Liver (tissue), 9 donors: ENCODE measurements around the gene NRM. TPM values are rescaled to one million over a fixed set of nuclear protein-coding genes. Genes with fewer than 3 reads are reported as not detected.
A peak's percentile ranks its signal among the peaks of the same experiment; 100 is the strongest.

Experiments used
- DNase-seq: peaks from one replicate; pipeline ENCODE4 v3.0.0-alpha.2; 2017; ENCODE audit warnings: low spot score
- H3K27ac ChIP-seq, 2 donors: one replicate each; pipeline ENCODE4 v1.7.0; 2013; ENCODE audit warnings: inconsistent platforms in 2 of 2, low read length in 2 of 2, control low read depth in 1 of 2, low read depth in 1 of 2, mild to moderate bottlenecking in 1 of 2
- H3K27me3 ChIP-seq, 4 donors: one replicate each; pipeline versions ENCODE4 v1.6.1 to v1.7.0; 2013; ENCODE audit warnings: low read length in 3 of 4, inconsistent platforms in 1 of 4, mild to moderate bottlenecking in 1 of 4, moderate library complexity in 1 of 4; ENCODE audit not compliant: control insufficient read depth in 4 of 4, insufficient read depth in 4 of 4
- H3K36me3 ChIP-seq, 4 donors: one replicate each; pipeline versions ENCODE4 v1.6.1 to v1.7.0; 2013; ENCODE audit warnings: low read length in 3 of 4, mild to moderate bottlenecking in 3 of 4, low read depth in 1 of 4, moderate library complexity in 1 of 4; ENCODE audit not compliant: control insufficient read depth in 4 of 4, insufficient read depth in 3 of 4
- H3K4me1 ChIP-seq, 4 donors: one replicate each; pipeline versions ENCODE4 v1.6.1 to v1.7.0; 2013; ENCODE audit warnings: low read length in 3 of 4, mild to moderate bottlenecking in 3 of 4, moderate library complexity in 1 of 4; ENCODE audit not compliant: control insufficient read depth in 4 of 4, insufficient read depth in 4 of 4
- H3K4me3 ChIP-seq, 3 donors: one replicate each; pipeline versions ENCODE4 v1.6.1 to v1.7.0; 2013; ENCODE audit warnings: low read length in 3 of 3, control low read depth in 1 of 3, low read depth in 1 of 3, mild to moderate bottlenecking in 1 of 3
- H3K9ac ChIP-seq, 2 donors: one replicate each; pipeline ENCODE4 v1.7.0; 2013; ENCODE audit warnings: low read length in 2 of 2, mild to moderate bottlenecking in 2 of 2, moderate library complexity in 2 of 2, control low read depth in 1 of 2, low read depth in 1 of 2
- H3K9me3 ChIP-seq, 4 donors: one replicate each; pipeline versions ENCODE4 v1.6.1 to v1.7.0; 2013; ENCODE audit warnings: low read length in 3 of 4; ENCODE audit not compliant: control insufficient read depth in 4 of 4
- EGR1 ChIP-seq, 2 donors: IDR thresholded peaks; 2 replicates each; pipeline ENCODE4 v1.6.1; 2016 to 2018; ENCODE audit warnings: antibody characterized with exemption in 2 of 2, low read depth in 2 of 2
- FOXA1 ChIP-seq: IDR thresholded peaks from 2 replicates; pipeline ENCODE4 v1.6.1; 2016; ENCODE audit warnings: antibody characterized with exemption
- FOXA2 ChIP-seq: IDR thresholded peaks from 2 replicates; pipeline ENCODE4 v1.6.1; 2016; ENCODE audit warnings: antibody characterized with exemption
- GABPA ChIP-seq, 2 donors: IDR thresholded peaks in 1 of 2; conservative IDR thresholded peaks in 1 of 2; 2 replicates each; pipeline ENCODE4 v1.6.1; 2016; ENCODE audit warnings: antibody characterized with exemption in 2 of 2, mild to moderate bottlenecking in 1 of 2, moderate library complexity in 1 of 2
- HNF4A ChIP-seq, 2 donors: conservative IDR thresholded peaks; 2 replicates each; pipeline ENCODE4 v1.6.1; 2016; ENCODE audit warnings: antibody characterized with exemption in 2 of 2, mild to moderate bottlenecking in 2 of 2
- HNF4G ChIP-seq: IDR thresholded peaks from 2 replicates; pipeline ENCODE4 v1.6.1; 2016; ENCODE audit warnings: antibody characterized with exemption
- JUND ChIP-seq, 2 donors: IDR thresholded peaks; 2 replicates each; pipeline ENCODE4 v1.6.1; 2016; ENCODE audit warnings: antibody characterized with exemption in 2 of 2
- NR2F2 ChIP-seq: IDR thresholded peaks from 2 replicates; pipeline ENCODE4 v1.6.1; 2016; ENCODE audit warnings: antibody characterized with exemption
- RAD21 ChIP-seq, 2 donors: IDR thresholded peaks; 2 replicates each; pipeline ENCODE4 v1.6.1; 2016; ENCODE audit warnings: antibody characterized with exemption in 2 of 2, mild to moderate bottlenecking in 2 of 2
- REST ChIP-seq: IDR thresholded peaks from 2 replicates; pipeline ENCODE4 v1.6.1; 2016; ENCODE audit warnings: antibody characterized with exemption, mild to moderate bottlenecking
- RXRA ChIP-seq, 2 donors: IDR thresholded peaks; 2 replicates each; pipeline ENCODE4 v1.6.1; 2017 to 2018; ENCODE audit warnings: antibody characterized with exemption in 2 of 2, mild to moderate bottlenecking in 1 of 2
- SP1 ChIP-seq: IDR thresholded peaks from 2 replicates; pipeline ENCODE4 v1.6.1; 2018; ENCODE audit warnings: antibody characterized with exemption, mild to moderate bottlenecking
- TAF1 ChIP-seq: conservative IDR thresholded peaks from 2 replicates; pipeline ENCODE4 v1.6.1; 2016; ENCODE audit warnings: antibody characterized with exemption, mild to moderate bottlenecking
- YY1 ChIP-seq: IDR thresholded peaks from 2 replicates; pipeline ENCODE4 v1.6.1; 2016; ENCODE audit warnings: antibody characterized with exemption, mild to moderate bottlenecking
- WGBS: extraction: QIAGEN DNeasy Blood & Tissue Kit; methylation state at CpG from one replicate; pipeline ENCODE4 v1.1.7; 2013; 5-methylcytosine and 5-hydroxymethylcytosine counted together
- polyA plus RNA-seq, 2 donors: library from polyadenylated mRNA; stranded (reverse) in 1 of 2; unstranded in 1 of 2; fragments of 200-250 nt in 1 of 2; fragments of >200 nt in 1 of 2; fragmentation: Nextera tagmentation in 1 of 2; extraction: Ambion mirVana in 1 of 2; gene quantifications; one replicate each; pipeline versions ENCODE4 v1.2.1 to v1.2.3, GENCODE V29; 2013 to 2015
- total RNA-seq, 2 donors: library from RNA; depleted of rRNA; stranded (reverse); fragments of >200 nt; gene quantifications; one replicate each; pipeline ENCODE4 v1.2.3, GENCODE V29; 2014
- TF ChIP-seq, protein P1 (sequence below): IDR thresholded peaks from 2 replicates; pipeline ENCODE4 v1.6.1; 2016; ENCODE audit warnings: antibody characterized with exemption
- TF ChIP-seq, protein P2 (sequence below): fragments of 150-350 bp; IDR thresholded peaks from 2 replicates; pipeline ENCODE4 v1.5.1; 2017; ENCODE audit warnings: improper control_type of control experiment, low read depth, low read length; ENCODE audit not compliant: missing input control
- TF ChIP-seq, protein P3 (sequence below): IDR thresholded peaks from 2 replicates; pipeline ENCODE4 v1.6.1; 2016; ENCODE audit warnings: antibody characterized with exemption
- TF ChIP-seq, protein P4 (sequence below): IDR thresholded peaks from 2 replicates; pipeline ENCODE4 v1.6.1; 2016; ENCODE audit warnings: antibody characterized with exemption
- donor health status: healthy.
- donor health status: healthy.
- donor health status: healthy.
- donor health status: healthy.
- donor health status: healthy.

NRM gene
- total and polyA plus RNA-seq, 4 donors = 0.59 to 3.3 (median 2.4) TPM

DNA sequence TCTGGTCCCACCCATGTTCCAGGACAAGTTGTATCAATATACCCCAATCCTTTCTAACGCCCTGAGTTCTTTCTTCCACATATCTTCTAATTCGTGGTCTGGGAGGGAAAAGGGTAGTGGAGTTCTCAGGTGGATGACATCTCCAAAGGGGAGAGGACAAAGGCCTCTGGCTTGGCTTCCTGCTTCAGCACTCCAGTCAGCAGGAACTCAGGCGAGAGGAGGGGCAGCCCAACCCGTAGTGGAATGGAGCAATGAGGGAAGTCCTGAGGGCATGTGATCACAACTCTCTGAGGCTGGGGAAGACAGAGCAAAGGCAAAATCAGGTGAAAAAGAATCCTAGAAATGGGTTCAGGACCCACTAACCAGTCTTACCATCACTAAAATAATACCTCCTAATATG is 9.6 kb upstream of the NRM start:
- H3K4me3 ChIP-seq = no peak overlapping the region
- DNase-seq = no peak
- no peak overlapping the region for H3K27ac ChIP-seq
- WGBS = 32% methylated on average over 4 of the region's 4 CpGs
- TF ChIP-seq GABPA (IDR thresholded peaks at IDR 0.05 in 1 of 2, conservative IDR thresholded peaks at IDR 0.05 in 1 of 2) = peak in 1 of 2 donors; percentile 23
- peak; percentile 12 to 41 for TF ChIP-seq RXRA (IDR thresholded peaks at IDR 0.05)
- TF ChIP-seq TAF1 = no peak
- peak; percentile 23 to 26 for TF ChIP-seq HNF4A (conservative IDR thresholded peaks at IDR 0.05)
- TF ChIP-seq EGR1 (IDR thresholded peaks at IDR 0.05; ENCODE audit: low read depth in 2 of 2) = no peak
- peak in 1 of 2 donors; percentile 8 for TF ChIP-seq RAD21 (IDR thresholded peaks at IDR 0.05)
- TF ChIP-seq HNF4G = peak; percentile 14
- no peak for TF ChIP-seq JUND (IDR thresholded peaks at IDR 0.05)
- peak; percentile 15 for TF ChIP-seq SP1
- TF ChIP-seq, protein P1, sequence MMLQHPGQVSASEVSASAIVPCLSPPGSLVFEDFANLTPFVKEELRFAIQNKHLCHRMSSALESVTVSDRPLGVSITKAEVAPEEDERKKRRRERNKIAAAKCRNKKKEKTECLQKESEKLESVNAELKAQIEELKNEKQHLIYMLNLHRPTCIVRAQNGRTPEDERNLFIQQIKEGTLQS = no peak
- TF ChIP-seq FOXA2 = no peak
- TF ChIP-seq, protein P2, sequence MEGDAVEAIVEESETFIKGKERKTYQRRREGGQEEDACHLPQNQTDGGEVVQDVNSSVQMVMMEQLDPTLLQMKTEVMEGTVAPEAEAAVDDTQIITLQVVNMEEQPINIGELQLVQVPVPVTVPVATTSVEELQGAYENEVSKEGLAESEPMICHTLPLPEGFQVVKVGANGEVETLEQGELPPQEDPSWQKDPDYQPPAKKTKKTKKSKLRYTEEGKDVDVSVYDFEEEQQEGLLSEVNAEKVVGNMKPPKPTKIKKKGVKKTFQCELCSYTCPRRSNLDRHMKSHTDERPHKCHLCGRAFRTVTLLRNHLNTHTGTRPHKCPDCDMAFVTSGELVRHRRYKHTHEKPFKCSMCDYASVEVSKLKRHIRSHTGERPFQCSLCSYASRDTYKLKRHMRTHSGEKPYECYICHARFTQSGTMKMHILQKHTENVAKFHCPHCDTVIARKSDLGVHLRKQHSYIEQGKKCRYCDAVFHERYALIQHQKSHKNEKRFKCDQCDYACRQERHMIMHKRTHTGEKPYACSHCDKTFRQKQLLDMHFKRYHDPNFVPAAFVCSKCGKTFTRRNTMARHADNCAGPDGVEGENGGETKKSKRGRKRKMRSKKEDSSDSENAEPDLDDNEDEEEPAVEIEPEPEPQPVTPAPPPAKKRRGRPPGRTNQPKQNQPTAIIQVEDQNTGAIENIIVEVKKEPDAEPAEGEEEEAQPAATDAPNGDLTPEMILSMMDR = no peak
- no peak for TF ChIP-seq FOXA1
- TF ChIP-seq YY1 = no peak
- TF ChIP-seq NR2F2 = no peak
- no peak for TF ChIP-seq REST
- TF ChIP-seq, protein P3, sequence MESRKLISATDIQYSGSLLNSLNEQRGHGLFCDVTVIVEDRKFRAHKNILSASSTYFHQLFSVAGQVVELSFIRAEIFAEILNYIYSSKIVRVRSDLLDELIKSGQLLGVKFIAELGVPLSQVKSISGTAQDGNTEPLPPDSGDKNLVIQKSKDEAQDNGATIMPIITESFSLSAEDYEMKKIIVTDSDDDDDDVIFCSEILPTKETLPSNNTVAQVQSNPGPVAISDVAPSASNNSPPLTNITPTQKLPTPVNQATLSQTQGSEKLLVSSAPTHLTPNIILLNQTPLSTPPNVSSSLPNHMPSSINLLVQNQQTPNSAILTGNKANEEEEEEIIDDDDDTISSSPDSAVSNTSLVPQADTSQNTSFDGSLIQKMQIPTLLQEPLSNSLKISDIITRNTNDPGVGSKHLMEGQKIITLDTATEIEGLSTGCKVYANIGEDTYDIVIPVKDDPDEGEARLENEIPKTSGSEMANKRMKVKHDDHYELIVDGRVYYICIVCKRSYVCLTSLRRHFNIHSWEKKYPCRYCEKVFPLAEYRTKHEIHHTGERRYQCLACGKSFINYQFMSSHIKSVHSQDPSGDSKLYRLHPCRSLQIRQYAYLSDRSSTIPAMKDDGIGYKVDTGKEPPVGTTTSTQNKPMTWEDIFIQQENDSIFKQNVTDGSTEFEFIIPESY = no peak
- TF ChIP-seq, protein P4, sequence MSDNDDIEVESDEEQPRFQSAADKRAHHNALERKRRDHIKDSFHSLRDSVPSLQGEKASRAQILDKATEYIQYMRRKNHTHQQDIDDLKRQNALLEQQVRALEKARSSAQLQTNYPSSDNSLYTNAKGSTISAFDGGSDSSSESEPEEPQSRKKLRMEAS = no peak
- H3K9me3 ChIP-seq = no peaks in the 10 kb centered on the region
- H3K27me3 ChIP-seq = no peaks in the 10 kb centered on the region
- no peak overlapping the region for H3K9ac ChIP-seq
- peaks cover 2 to 10% (median 7%) of the 10 kb centered on the region in 4 donors for H3K4me1 ChIP-seq
- H3K36me3 ChIP-seq = peaks cover 0 to 15% (median 9%) of the 10 kb centered on the region in 4 donors
